Prostate gland (tissue), 2 donors: ENCODE results near the gene SHROOM3.

Experiments
- POLR2A ChIP-seq: fragments of 450-650 bp; IDR thresholded peaks from one replicate; pipeline ENCODE4 v1.6.1; 2016; ENCODE audit warnings: antibody characterized with exemption, mild to moderate bottlenecking
- POLR2AphosphoS5 ChIP-seq: sonication (generic); formaldehyde crosslinking; IDR thresholded peaks from one replicate; pipeline ENCODE4 v1.6.1; 2017; ENCODE audit warnings: antibody characterized with exemption
- TF ChIP-seq, protein P1 (sequence below), 4 experiments: fragments of 200-600 bp in 2 of 4; fragments of 450-650 bp in 2 of 4; sonication (generic) in 2 of 4; IDR thresholded peaks; 1 replicate in 3 of 4; 2 replicates in 1 of 4; pipeline ENCODE4 v1.5.1; 2016 to 2019; ENCODE audit warnings: antibody characterized with exemption in 4 of 4, mild to moderate bottlenecking in 2 of 4, moderate library complexity in 2 of 4

DNA sequence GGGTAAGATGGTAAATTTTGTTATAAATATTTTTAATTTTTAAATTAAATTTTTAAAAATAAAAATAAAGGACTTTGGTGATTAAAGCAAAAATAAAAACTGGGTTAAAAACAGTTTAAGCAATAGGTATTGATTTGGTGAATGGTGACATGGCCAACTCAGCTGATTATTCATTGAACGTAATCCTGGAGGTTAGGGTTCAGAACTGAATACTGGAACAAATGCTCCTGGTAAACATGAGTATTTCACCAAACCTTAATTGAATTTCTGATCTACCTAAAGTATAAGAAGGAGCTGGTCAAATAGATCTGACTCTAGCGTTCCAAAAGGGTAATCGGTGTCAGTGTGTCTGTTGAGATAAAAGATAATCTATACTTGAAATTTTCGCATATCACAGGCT, 141.8 kb downstream of the SHROOM3 start:
- TF ChIP-seq, protein P1, sequence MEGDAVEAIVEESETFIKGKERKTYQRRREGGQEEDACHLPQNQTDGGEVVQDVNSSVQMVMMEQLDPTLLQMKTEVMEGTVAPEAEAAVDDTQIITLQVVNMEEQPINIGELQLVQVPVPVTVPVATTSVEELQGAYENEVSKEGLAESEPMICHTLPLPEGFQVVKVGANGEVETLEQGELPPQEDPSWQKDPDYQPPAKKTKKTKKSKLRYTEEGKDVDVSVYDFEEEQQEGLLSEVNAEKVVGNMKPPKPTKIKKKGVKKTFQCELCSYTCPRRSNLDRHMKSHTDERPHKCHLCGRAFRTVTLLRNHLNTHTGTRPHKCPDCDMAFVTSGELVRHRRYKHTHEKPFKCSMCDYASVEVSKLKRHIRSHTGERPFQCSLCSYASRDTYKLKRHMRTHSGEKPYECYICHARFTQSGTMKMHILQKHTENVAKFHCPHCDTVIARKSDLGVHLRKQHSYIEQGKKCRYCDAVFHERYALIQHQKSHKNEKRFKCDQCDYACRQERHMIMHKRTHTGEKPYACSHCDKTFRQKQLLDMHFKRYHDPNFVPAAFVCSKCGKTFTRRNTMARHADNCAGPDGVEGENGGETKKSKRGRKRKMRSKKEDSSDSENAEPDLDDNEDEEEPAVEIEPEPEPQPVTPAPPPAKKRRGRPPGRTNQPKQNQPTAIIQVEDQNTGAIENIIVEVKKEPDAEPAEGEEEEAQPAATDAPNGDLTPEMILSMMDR (IDR thresholded peaks at IDR 0.05) = no peak
- TF ChIP-seq POLR2A (no peak), POLR2AphosphoS5 (no peak)
